ENCODE results near the gene MAPK8IP3. TPM values are rescaled to one million over a fixed set of nuclear protein-coding genes. Genes with fewer than 3 reads are reported as not detected.

The MAPK8IP3 gene
- total RNA-seq, 1 donor from 2014 or later: 28.5 TPM

- H2AFZ ChIP-seq (replicated peaks): no peak overlapping the region
- DNase-seq (ENCODE audit: low spot score): no peak
- H3K36me3 Mint-ChIP-seq: peaks cover 5% of the 10 kb centered on the region
- H3K4me1 Mint-ChIP-seq: no peaks in the 10 kb centered on the region
- no peak overlapping the region for H3K27ac Mint-ChIP-seq
- H3K4me1 ChIP-seq: no peaks in the 10 kb centered on the region
- no peak overlapping the region for H3K4me3 ChIP-seq
- H3K79me2 ChIP-seq (ENCODE audit: low read depth): no peaks in the 10 kb centered on the region
- H3K9ac ChIP-seq: no peak overlapping the region
- no peaks in the 10 kb centered on the region for H3K27me3 ChIP-seq
- no peaks in the 10 kb centered on the region for H4K20me1 ChIP-seq (ENCODE audit: low read depth)
- H3K4me2 ChIP-seq: no peak overlapping the region
- no peaks in the 10 kb centered on the region for H3K9me3 ChIP-seq (ENCODE audit: low read depth)
- no peaks in the 10 kb centered on the region for H3K27me3 Mint-ChIP-seq (ENCODE audit: insufficient read depth, low read depth)
- peaks cover 1% of the 10 kb centered on the region for H3K9me3 Mint-ChIP-seq
- TF ChIP-seq CTCF (IDR thresholded peaks at IDR 0.05) (no peak), EZH2 (IDR thresholded peaks at IDR 0.05) (no peak), EZH2phosphoT487 (IDR thresholded peaks at IDR 0.05) (no peak)
- H3K4me3 Mint-ChIP-seq: no peak overlapping the region
- no peaks in the 10 kb centered on the region for H3K36me3 ChIP-seq
- H3K27ac ChIP-seq: no peak overlapping the region
- no peaks in the 10 kb centered on the region for H3F3A ChIP-seq (ENCODE audit: low read depth)
Observed at GRCh38 chr16:1791943-1792812, 86.2 kb downstream of the MAPK8IP3 start.

- Mint-ChIP-seq H3K27ac (no peak overlapping the region), H3K4me3 (no peak overlapping the region), H3K27me3 (ENCODE audit: insufficient read depth, low read depth) (no peaks in the 10 kb centered on the region), H3K36me3 (peaks cover 6% of the 10 kb centered on the region), H3K9me3 (peaks cover 3% of the 10 kb centered on the region), H3K4me1 (no peaks in the 10 kb centered on the region)
- H3K9me3 ChIP-seq (ENCODE audit: low read depth): no peaks in the 10 kb centered on the region
- H3K4me3 ChIP-seq: no peak overlapping the region
- H3F3A ChIP-seq (ENCODE audit: low read depth): no peaks in the 10 kb centered on the region
- H3K79me2 ChIP-seq (ENCODE audit: low read depth): no peaks in the 10 kb centered on the region
- H3K9ac ChIP-seq: no peak overlapping the region
- no peak overlapping the region for H2AFZ ChIP-seq (replicated peaks)
- TF ChIP-seq EZH2 (IDR thresholded peaks at IDR 0.05) (no peak), CTCF (IDR thresholded peaks at IDR 0.05) (no peak), EZH2phosphoT487 (IDR thresholded peaks at IDR 0.05) (no peak)
- H3K4me1 ChIP-seq: no peaks in the 10 kb centered on the region
- H3K4me2 ChIP-seq: no peak overlapping the region
- H3K27ac ChIP-seq: no peak overlapping the region
- no peaks in the 10 kb centered on the region for H4K20me1 ChIP-seq (ENCODE audit: low read depth)
- no peaks in the 10 kb centered on the region for H3K36me3 ChIP-seq
- DNase-seq (ENCODE audit: low spot score): no peak
- no peaks in the 10 kb centered on the region for H3K27me3 ChIP-seq
Observed at GRCh38 chr16:1792836-1793577, 87.0 kb downstream of the MAPK8IP3 start.

GRCh38 chr16:1793578-1794220 lies 87.7 kb downstream of the MAPK8IP3 start, which contains the start of gene IGFALS:
Gene IGFALS (minus strand): TSS chr16:1793705. CDS start chr16:1793652, 53 bp downstream.
- Histone ChIP-seq H3F3A (ENCODE audit: low read depth) (no peaks in the 10 kb centered on the region), H3K36me3 (no peaks in the 10 kb centered on the region), H3K9me3 (ENCODE audit: low read depth) (no peaks in the 10 kb centered on the region), H3K27ac (no peak within 1 kb of the TSS), H3K4me2 (no peak within 1 kb of the TSS), H3K4me1 (no peaks in the 10 kb centered on the region), H3K9ac (no peak within 1 kb of the TSS), H2AFZ (replicated peaks) (no peak within 1 kb of the TSS), H3K27me3 (no peaks in the 10 kb centered on the region), H4K20me1 (ENCODE audit: low read depth) (no peaks in the 10 kb centered on the region), H3K4me3 (no peak within 1 kb of the TSS), H3K79me2 (ENCODE audit: low read depth) (no peaks in the 10 kb centered on the region)
- H3K36me3 Mint-ChIP-seq: peaks cover 6% of the 10 kb centered on the region
- no peaks in the 10 kb centered on the region for H3K4me1 Mint-ChIP-seq
- H3K4me3 Mint-ChIP-seq: no peak within 1 kb of the TSS
- H3K27ac Mint-ChIP-seq: no peak within 1 kb of the TSS
- DNase-seq (ENCODE audit: low spot score): no peak
- H3K27me3 Mint-ChIP-seq (ENCODE audit: insufficient read depth, low read depth): no peaks in the 10 kb centered on the region
- TF ChIP-seq EZH2 (IDR thresholded peaks at IDR 0.05) (no peak), CTCF (IDR thresholded peaks at IDR 0.05) (no peak), EZH2phosphoT487 (IDR thresholded peaks at IDR 0.05) (no peak)
- peaks cover 3% of the 10 kb centered on the region for H3K9me3 Mint-ChIP-seq

Measured in neural progenitor cell (in vitro differentiated cells).